Natural killer cell (primary cell): Measurements from ENCODE around the gene ALCAM. TPM values are rescaled to one million over a fixed set of nuclear protein-coding genes. Genes with fewer than 3 reads are reported as not detected.

Experiments used
- ATAC-seq, 3 donors: fragments of 150-1000 bp in 2 of 3; fragments of 200-7000 bp in 1 of 3; cut with Tn5 transposase; 1 replicate in 1 of 3; 2 replicates in 2 of 3; pipeline ENCODE4 v1.10.0; 2021; ENCODE audit warnings: mild to moderate bottlenecking in 2 of 3, moderate library complexity in 2 of 3
- DNase-seq, 2 donors: peaks; one replicate each; pipeline versions ENCODE4 v3.0.0 to v3.0.0-alpha.2; 2013 to 2021; ENCODE audit warnings: mixed read lengths in 1 of 2
- H3K27ac ChIP-seq: one replicate; pipeline ENCODE4 v1.5.1; 2013; ENCODE audit warnings: mild to moderate bottlenecking, low read length
- H3K27me3 ChIP-seq: one replicate; pipeline ENCODE4 v1.6.1; 2013; ENCODE audit warnings: low read length; ENCODE audit not compliant: control insufficient read depth, insufficient read depth
- H3K36me3 ChIP-seq: one replicate; pipeline ENCODE4 v1.6.1; 2013; ENCODE audit warnings: low read length; ENCODE audit not compliant: control insufficient read depth, insufficient read depth
- H3K4me1 ChIP-seq: one replicate; pipeline ENCODE4 v1.6.1; 2013; ENCODE audit warnings: low read length; ENCODE audit not compliant: control insufficient read depth, insufficient read depth
- H3K4me3 ChIP-seq: one replicate; pipeline ENCODE4 v1.5.1; 2013; ENCODE audit warnings: low read length
- H3K9me3 ChIP-seq: one replicate; pipeline ENCODE4 v1.6.1; 2013; ENCODE audit warnings: low read length; ENCODE audit not compliant: control insufficient read depth, insufficient read depth
- H3K27ac Mint-ChIP-seq, 2 donors: one replicate each; pipeline ENCODE4 v1.8.0; 2022; ENCODE audit warnings: mild to moderate bottlenecking in 2 of 2, mixed read lengths in 2 of 2, moderate library complexity in 1 of 2
- H3K27me3 Mint-ChIP-seq, 2 donors: one replicate each; pipeline ENCODE4 v1.8.0; 2022; ENCODE audit warnings: low read depth in 2 of 2, mixed read lengths in 2 of 2
- H3K36me3 Mint-ChIP-seq: one replicate; pipeline ENCODE4 v1.8.0; 2022; ENCODE audit warnings: mixed read lengths
- H3K4me1 Mint-ChIP-seq, 2 donors: one replicate each; pipeline ENCODE4 v1.8.0; 2022; ENCODE audit warnings: mixed read lengths in 2 of 2
- H3K4me3 Mint-ChIP-seq: one replicate; pipeline ENCODE4 v1.8.0; 2022; ENCODE audit warnings: mild to moderate bottlenecking, moderate library complexity, mixed read lengths
- H3K9me3 Mint-ChIP-seq, 2 donors: one replicate each; pipeline ENCODE4 v1.8.0; 2022; ENCODE audit warnings: mixed read lengths in 2 of 2
- CTCF ChIP-seq: fragments of 200-600 bp; IDR thresholded peaks from one replicate; pipeline ENCODE4 v1.8.0; 2022; ENCODE audit warnings: antibody characterized with exemption
- WGBS: methylation state at CpG from one replicate; pipeline ENCODE4 v1.1.7; 2013; ENCODE audit warnings: missing lambda C conversion rate; ENCODE audit not compliant: insufficient coverage; 5-methylcytosine and 5-hydroxymethylcytosine counted together
- intact Hi-C: fragments of 100-400 bp; cut with micrococcal nuclease; formaldehyde crosslinking; loops from one replicate; pipeline ENCODE4 v1.14.2; 2022
- total RNA-seq, 4 donors: library from RNA; stranded (reverse); fragments of 120-200 nt in 1 of 4; gene quantifications; one replicate each; pipeline versions ENCODE4 v1.2.3 to v1.2.4, GENCODE V29; 2013 to 2022

Gene ALCAM
- total RNA-seq, 3 donors from 2014 or later (not counting 1 experiment from before 2014, with no cell fraction given): 1.5 to 3.0 (median 1.5) TPM

GRCh38 chr3:105518203-105518602, 151.5 kb downstream of the ALCAM start:
- no peak overlapping the region for H3K27ac Mint-ChIP-seq
- H3K4me3 ChIP-seq: no peak overlapping the region
- no peak overlapping the region for H3K4me3 Mint-ChIP-seq
- H3K9me3 ChIP-seq: no peaks in the 10 kb centered on the region
- H3K27me3 Mint-ChIP-seq: no peaks in the 10 kb centered on the region
- intact Hi-C loops: no loop called here
- no peaks in the 10 kb centered on the region for H3K27me3 ChIP-seq
- no peak for DNase-seq
- no peaks in the 10 kb centered on the region for H3K36me3 ChIP-seq
- H3K27ac ChIP-seq: no peak overlapping the region
- H3K36me3 Mint-ChIP-seq: no peaks in the 10 kb centered on the region
- no peaks in the 10 kb centered on the region for H3K9me3 Mint-ChIP-seq
- ATAC-seq: no peak
- no peak for TF ChIP-seq CTCF
- no peaks in the 10 kb centered on the region for H3K4me1 ChIP-seq
- no peaks in the 10 kb centered on the region for H3K4me1 Mint-ChIP-seq

- H3K4me1 ChIP-seq: no peaks in the 10 kb centered on the region
- H3K27ac Mint-ChIP-seq: no peak overlapping the region
- no peaks in the 10 kb centered on the region for H3K36me3 ChIP-seq
These were observed 152.2 kb downstream of the ALCAM start for GRCh38 chr3:105518806-105519418.

GRCh38 chr3:105521770-105522169, 155.1 kb downstream of the ALCAM start:
- Mint-ChIP-seq H3K36me3 (no peaks in the 10 kb centered on the region), H3K9me3 (no peaks in the 10 kb centered on the region), H3K27me3 (no peaks in the 10 kb centered on the region), H3K4me3 (no peak overlapping the region), H3K4me1 (no peaks in the 10 kb centered on the region), H3K27ac (no peak overlapping the region)
- DNase-seq (no peak), ATAC-seq (no peak)
- intact Hi-C loops: no loop called here
- WGBS: no CpG with 5 or more reads among the region's 2 CpGs
- H3K9me3 ChIP-seq: no peaks in the 10 kb centered on the region
- no peak overlapping the region for H3K4me3 ChIP-seq
- no peak for TF ChIP-seq CTCF
- H3K27ac ChIP-seq: no peak overlapping the region
- no peaks in the 10 kb centered on the region for H3K4me1 ChIP-seq
- H3K27me3 ChIP-seq: no peaks in the 10 kb centered on the region
- no peaks in the 10 kb centered on the region for H3K36me3 ChIP-seq

More at GRCh38 chr3:105518806-105519418, 152.2 kb downstream of the ALCAM start:
- ATAC-seq (peak in 2 of 3 donors; percentile 58 to 74), DNase-seq (peak in 1 of 2 donors; percentile 76)
- Mint-ChIP-seq H3K4me3 (no peak overlapping the region), H3K27me3 (no peaks in the 10 kb centered on the region), H3K36me3 (no peaks in the 10 kb centered on the region), H3K9me3 (no peaks in the 10 kb centered on the region), H3K4me1 (no peaks in the 10 kb centered on the region)
- peak; percentile 62 for TF ChIP-seq CTCF
- 0% methylated on average over 2 of the region's 4 CpGs for whole genome bisulfite sequencing
- intact Hi-C loops: no loop called here
- H3K4me3 ChIP-seq: no peak overlapping the region
- no peaks in the 10 kb centered on the region for H3K9me3 ChIP-seq
- H3K27me3 ChIP-seq: no peaks in the 10 kb centered on the region
- H3K27ac ChIP-seq: no peak overlapping the region

GRCh38 chr3:105523501-105523900, 156.8 kb downstream of the ALCAM start:
- Mint-ChIP-seq H3K27ac (no peak overlapping the region), H3K4me1 (no peaks in the 10 kb centered on the region), H3K27me3 (no peaks in the 10 kb centered on the region), H3K4me3 (no peak overlapping the region), H3K36me3 (no peaks in the 10 kb centered on the region), H3K9me3 (no peaks in the 10 kb centered on the region)
- Histone ChIP-seq H3K4me3 (no peak overlapping the region), H3K4me1 (no peaks in the 10 kb centered on the region), H3K27ac (no peak overlapping the region), H3K27me3 (no peaks in the 10 kb centered on the region), H3K36me3 (no peaks in the 10 kb centered on the region), H3K9me3 (no peaks in the 10 kb centered on the region)
- 94% methylated on average over 1 of the region's 1 CpG for WGBS
- intact Hi-C loops: no loop called here
- TF ChIP-seq CTCF: no peak
- DNase-seq (no peak), ATAC-seq (no peak)
